NCI-H128 (cell line): Measurements from ENCODE around the gene DBP.

Experiments used
- DNase-seq: peaks from one replicate; lab custom pipeline; 2025; ENCODE audit not compliant: unreplicated experiment; lab: John Stamatoyannopoulos, UW

Gene DBP

GRCh38 chr19:48613852-48614435 lies 23.2 kb downstream of the DBP start:
- DNase-seq: no peak

GRCh38 chr19:48613024-48613851 lies 23.9 kb downstream of the DBP start:
- no peak for DNase-seq

- DNase-seq: no peak
These were observed 25.3 kb downstream of the DBP start for GRCh38 chr19:48611872-48612271.

GRCh38 chr19:48609571-48610108 lies 27.5 kb downstream of the DBP start:
- no peak for DNase-seq

DNA sequence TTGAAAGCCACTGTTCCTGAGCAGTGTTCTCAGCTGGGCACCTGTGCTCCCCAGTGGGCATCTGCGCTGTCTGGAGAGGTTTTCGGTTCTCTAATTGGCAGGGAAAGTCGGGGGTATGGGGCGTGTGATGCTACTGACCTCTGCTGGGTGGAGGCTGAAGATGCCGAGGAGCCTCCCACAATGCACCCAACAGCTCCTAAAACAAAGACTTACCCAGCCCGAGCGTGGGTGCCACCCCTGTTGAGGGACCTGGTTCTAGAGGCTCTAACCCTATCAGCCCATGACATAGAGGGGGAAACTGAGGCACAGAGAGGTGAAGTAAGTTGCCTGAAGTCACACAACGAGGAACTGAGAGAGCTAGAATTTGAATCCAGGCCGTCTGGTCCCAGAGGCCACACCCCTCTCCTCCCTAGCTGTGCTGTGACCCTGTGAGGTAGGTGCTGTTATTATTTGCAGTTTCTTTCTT lies 28.3 kb downstream of the DBP start:
- peak; percentile 19 for DNase-seq

DNA sequence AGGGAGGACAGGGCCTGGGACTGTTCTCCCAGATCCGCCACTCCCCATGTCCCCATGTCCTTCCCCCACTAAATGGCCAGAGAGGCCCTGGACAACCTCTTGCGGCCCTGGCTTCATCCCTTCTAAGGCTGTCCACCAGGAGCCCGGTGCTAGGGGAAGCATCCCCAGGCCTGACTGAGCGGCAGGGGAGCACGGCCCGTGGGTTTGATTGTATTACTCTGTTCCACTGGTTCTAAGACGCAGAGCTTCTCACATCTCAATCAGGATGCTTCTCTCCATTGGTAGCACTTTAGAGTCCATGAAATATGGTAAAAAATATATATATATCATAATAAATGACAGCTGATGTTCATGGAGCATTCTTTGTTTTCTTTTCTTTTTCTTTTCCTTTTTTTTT lies 29.8 kb downstream of the DBP start:
- DNase-seq: no peak

DNA sequence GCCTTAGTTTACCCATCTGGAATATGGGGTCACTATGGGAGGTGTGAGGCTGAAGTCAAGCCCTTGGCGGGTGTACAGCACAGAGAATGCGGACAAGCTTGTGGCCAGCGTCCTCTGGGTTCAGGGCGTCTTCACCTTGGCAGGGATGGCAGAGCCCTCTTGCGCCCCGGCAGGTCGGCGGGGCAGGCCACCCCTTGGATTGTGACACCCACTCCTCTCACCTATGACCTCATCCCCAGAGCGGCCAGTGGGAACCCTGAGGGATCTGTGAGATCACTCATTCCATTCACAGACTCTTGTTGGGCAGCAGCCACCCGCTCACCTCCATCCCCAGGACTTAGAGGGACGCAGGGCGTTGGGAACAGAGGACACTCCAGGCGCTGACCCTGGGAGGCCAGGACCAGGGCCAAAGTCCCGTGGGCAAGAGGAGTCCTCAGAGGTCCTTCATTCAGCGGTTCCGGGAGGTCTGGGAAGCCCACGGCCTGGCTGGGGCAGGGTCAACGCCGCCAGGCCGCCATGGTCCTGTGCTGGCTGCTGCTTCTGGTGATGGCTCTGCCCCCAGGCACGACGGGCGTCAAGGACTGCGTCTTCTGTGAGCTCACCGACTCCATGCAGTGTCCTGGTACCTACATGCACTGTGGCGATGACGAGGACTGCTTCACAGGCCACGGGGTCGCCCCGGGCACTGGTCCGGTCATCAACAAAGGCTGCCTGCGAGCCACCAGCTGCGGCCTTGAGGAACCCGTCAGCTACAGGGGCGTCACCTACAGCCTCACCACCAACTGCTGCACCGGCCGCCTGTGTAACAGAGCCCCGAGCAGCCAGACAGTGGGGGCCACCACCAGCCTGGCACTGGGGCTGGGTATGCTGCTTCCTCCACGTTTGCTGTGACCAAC lies 30.5 kb downstream of the DBP start, which contains the start of gene SPACA4:
Gene SPACA4 (plus strand): TSS at position 280 of the 896 bp plus-strand sequence. CDS start 237 bp downstream, at position 517.
- DNase-seq: no peak

DNA sequence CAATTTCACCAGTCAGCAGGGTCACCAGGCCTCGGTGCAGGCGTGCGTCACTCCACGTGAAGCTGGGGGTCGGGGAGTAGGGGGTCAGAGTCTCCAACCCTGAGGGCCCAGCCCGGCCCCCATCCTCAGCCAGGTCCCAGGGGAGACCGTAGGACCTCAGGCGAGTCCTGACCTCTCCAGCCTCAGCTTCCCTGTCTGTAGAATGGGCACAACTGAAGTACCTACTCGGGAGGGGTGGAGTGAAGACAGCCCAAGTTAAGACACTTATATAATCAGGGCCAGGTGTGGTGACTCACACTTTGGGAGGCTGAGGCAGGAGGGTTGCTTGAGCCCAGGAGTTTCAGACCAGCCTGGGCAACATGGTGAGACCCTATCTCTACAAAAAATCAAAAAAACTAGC lies 33.3 kb downstream of the DBP start:
- no peak for DNase-seq

- DNase-seq: no peak
These were observed 33.7 kb downstream of the DBP start for GRCh38 chr19:48603449-48603848.

GRCh38 chr19:48603001-48603400 lies 34.2 kb downstream of the DBP start:
- no peak for DNase-seq

DNA sequence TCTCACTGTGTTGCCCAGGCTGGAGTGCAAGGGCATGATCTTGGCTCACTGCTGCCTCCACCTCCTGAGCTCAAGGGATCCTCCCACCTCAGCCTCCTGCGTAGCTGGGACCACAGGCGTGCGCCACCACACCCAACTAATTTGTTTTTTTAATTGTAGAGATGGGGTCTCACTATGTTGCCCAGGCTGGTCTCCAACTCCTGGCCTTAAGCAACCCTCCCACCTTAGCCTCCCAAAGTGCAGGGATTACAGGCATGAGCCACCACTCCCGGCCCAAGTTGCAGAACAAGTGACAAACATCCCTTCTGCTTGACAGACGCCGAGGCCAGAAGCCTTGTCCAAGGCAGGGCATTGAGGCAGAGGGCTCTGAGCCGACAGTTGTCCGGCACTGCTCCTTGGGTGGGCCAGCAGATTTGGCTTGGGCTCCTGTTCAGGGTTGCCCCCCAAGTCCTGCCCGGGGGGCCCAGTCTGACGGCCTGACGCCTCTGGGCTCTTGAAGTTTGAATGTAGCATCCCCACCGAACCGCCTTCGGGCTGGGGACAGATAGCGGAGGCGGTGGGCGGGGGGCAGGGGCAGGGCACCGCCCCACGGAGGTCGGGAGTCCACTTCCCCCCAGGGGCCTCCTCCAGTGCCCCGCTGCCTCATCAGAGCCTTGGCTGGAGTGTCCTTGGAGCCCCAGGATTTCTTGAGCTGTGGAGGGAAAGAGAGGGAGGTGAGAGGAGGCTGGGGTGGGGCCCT lies 36.3 kb downstream of the DBP start:
- no peak for DNase-seq

DNA sequence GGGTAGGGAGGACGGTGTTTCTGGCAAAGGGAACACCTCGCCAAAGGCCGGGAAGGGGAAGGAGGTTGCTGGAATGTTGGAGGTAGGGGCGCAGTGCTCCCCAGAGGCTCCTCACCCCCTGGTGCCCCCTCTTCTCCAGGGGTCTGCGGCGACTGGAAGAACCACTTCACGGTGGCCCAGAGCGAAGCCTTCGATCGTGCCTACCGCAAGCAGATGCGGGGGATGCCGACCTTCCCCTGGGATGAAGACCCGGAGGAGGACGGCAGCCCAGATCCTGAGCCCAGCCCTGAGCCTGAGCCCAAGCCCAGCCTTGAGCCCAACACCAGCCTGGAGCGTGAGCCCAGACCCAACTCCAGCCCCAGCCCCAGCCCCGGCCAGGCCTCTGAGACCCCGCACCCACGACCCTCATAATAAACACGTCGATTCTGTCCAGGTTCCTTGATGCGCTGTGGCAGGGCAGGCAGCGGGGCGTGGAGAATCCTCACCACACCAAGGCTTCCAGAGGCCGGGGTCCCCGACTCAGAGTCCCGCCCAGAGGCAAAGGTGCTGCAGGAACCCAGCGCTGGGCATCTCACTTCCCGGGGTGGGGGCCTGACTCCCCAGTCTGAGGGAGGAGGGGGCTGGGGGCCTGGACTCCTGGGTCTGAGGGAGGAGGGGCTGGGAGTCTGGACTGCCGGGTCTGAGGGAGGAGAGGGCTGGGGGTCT lies 38.0 kb downstream of the DBP start:
- no peak for DNase-seq

DNA sequence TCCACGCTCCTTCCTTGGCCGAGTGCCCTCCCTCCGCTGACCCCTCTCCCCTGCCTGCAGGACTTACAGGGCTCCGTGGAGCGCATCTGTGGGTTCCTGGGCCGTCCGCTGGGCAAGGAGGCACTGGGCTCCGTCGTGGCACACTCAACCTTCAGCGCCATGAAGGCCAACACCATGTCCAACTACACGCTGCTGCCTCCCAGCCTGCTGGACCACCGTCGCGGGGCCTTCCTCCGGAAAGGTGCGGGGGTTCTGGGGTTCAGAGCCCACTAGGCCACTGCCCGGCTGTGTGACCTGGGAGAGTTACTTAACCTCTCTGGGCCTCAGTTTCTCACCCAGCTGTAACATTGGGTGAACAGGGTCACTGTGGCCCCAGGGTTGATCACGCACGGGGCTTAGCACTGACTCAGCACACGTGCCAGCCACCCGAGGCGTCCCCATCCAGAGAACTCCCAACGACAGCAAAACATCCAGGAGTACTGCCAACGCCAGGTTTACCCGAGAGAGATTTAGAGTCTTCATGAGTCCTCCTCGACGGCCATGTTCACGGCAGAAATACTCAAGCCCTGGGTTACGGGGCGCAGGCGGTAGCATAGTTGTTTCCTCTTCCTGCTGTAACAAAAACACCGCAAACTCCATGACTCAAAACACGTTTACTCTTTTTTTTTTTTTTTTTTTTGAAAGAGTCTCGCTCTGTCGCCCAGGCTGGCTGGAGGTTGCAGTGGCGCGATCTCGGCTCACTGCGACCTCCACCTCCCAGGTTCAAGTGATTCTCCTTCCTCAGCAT lies 40.3 kb downstream of the DBP start:
- no peak for DNase-seq

DNA sequence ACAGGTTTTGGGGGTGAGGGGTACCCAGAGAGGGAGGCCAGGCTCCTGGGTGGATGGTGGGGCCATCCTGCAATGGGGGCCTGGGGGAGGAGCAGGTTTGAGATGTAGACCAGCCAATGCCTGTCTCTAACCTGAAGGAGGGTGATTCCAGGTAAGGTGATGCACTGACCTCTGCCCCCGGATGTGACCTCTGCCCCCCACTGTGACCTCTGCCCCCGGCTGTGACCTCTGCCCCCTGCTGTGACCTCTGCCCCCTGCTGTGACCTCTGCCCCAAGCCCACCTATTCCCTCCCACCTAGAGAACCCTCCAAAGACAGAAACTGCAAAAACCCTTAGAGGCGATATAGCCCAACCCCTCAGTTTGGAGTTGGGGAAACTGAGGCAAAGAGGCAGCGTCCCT lies 40.9 kb downstream of the DBP start:
- no peak for DNase-seq

GRCh38 chr19:48595833-48596232 lies 41.3 kb downstream of the DBP start:
- no peak for DNase-seq

- no peak for DNase-seq
These were observed 42.0 kb downstream of the DBP start for GRCh38 chr19:48595171-48595570.

- no peak for DNase-seq
These were observed 46.2 kb downstream of the DBP start for GRCh38 chr19:48591021-48591420.

- peak; percentile 46 for DNase-seq
These were observed 48.3 kb downstream of the DBP start for GRCh38 chr19:48588670-48589401.
